NT2/D1 (cell line): ENCODE data around the gene CSGALNACT2.

Experiments
- DNase-seq: peaks from one replicate; pipeline ENCODE4 v3.0.0-alpha.2; 2011; ENCODE audit warnings: low read depth, low spot score
- H3K27me3 ChIP-seq: 2 replicates; pipeline ENCODE4 v1.6.0; 2011; ENCODE audit warnings: mild to moderate bottlenecking; ENCODE audit not compliant: insufficient read length, insufficient read depth
- H3K36me3 ChIP-seq: 2 replicates; pipeline ENCODE4 v1.6.1; 2011; ENCODE audit warnings: mild to moderate bottlenecking, low read length, mixed read lengths; ENCODE audit not compliant: insufficient read depth, insufficient read length
- H3K4me1 ChIP-seq: 2 replicates; pipeline ENCODE4 v1.5.1; 2011; ENCODE audit not compliant: insufficient read depth, insufficient read length
- H3K4me3 ChIP-seq: 2 replicates; pipeline ENCODE4 v1.5.1; 2011; ENCODE audit warnings: low read depth; ENCODE audit not compliant: insufficient read length
- H3K9ac ChIP-seq: 2 replicates; pipeline ENCODE4 v1.6.0; 2011; ENCODE audit warnings: low read depth; ENCODE audit not compliant: insufficient read length
- H3K9me3 ChIP-seq: 2 replicates; pipeline ENCODE4 v1.5.1; 2011; ENCODE audit warnings: mild to moderate bottlenecking, low read length; ENCODE audit not compliant: insufficient read depth
- SUZ12 ChIP-seq: IDR thresholded peaks from 2 replicates; pipeline ENCODE4 v1.6.1; 2011; ENCODE audit not compliant: insufficient read length, insufficient read depth; ENCODE audit errors: extremely low read depth
- YY1 ChIP-seq: IDR thresholded peaks from 2 replicates; pipeline ENCODE4 v1.6.1; 2011; ENCODE audit not compliant: insufficient read length, insufficient read depth
- ZNF274 ChIP-seq: IDR thresholded peaks from 2 replicates; pipeline ENCODE4 v1.6.1; 2011; ENCODE audit warnings: mild to moderate bottlenecking, low read depth, low read length

The CSGALNACT2 gene

GRCh38 chr10:43118631-43119415, 19.4 kb upstream of the CSGALNACT2 start:
- H3K9me3 ChIP-seq: no peaks in the 10 kb centered on the region
- no peaks in the 10 kb centered on the region for H3K27me3 ChIP-seq
- TF ChIP-seq SUZ12 (no peak), ZNF274 (no peak), YY1 (no peak)
- H3K4me1 ChIP-seq: peaks cover 2% of the 10 kb centered on the region
- no peak overlapping the region for H3K9ac ChIP-seq
- no peak for DNase-seq
- H3K4me3 ChIP-seq: no peak overlapping the region
- peaks cover 5% of the 10 kb centered on the region for H3K36me3 ChIP-seq

- Histone ChIP-seq H3K9ac (no peak overlapping the region), H3K4me3 (no peak overlapping the region), H3K9me3 (no peaks in the 10 kb centered on the region), H3K36me3 (peaks cover 7% of the 10 kb centered on the region), H3K4me1 (peaks cover 2% of the 10 kb centered on the region), H3K27me3 (no peaks in the 10 kb centered on the region)
- no peak for TF ChIP-seq YY1
- no peak for TF ChIP-seq SUZ12
- TF ChIP-seq ZNF274: no peak
- DNase-seq: no peak
Measured at GRCh38 chr10:43119416-43120115, 18.7 kb upstream of the CSGALNACT2 start.

- peaks cover 10% of the 10 kb centered on the region for H3K36me3 ChIP-seq
- TF ChIP-seq ZNF274: no peak
- TF ChIP-seq YY1: no peak
- TF ChIP-seq SUZ12: no peak
- H3K27me3 ChIP-seq: no peaks in the 10 kb centered on the region
- H3K4me3 ChIP-seq: no peak overlapping the region
- peaks cover 2% of the 10 kb centered on the region for H3K4me1 ChIP-seq
- DNase-seq: no peak
- H3K9me3 ChIP-seq: no peaks in the 10 kb centered on the region
- no peak overlapping the region for H3K9ac ChIP-seq
Measured at GRCh38 chr10:43120116-43120928, 17.9 kb upstream of the CSGALNACT2 start.

GRCh38 chr10:43120929-43121314, 17.3 kb upstream of the CSGALNACT2 start:
- peaks cover 15% of the 10 kb centered on the region for H3K36me3 ChIP-seq
- H3K27me3 ChIP-seq: no peaks in the 10 kb centered on the region
- DNase-seq: no peak
- H3K4me3 ChIP-seq: no peak overlapping the region
- no peak overlapping the region for H3K9ac ChIP-seq
- no peaks in the 10 kb centered on the region for H3K9me3 ChIP-seq
- peaks cover 2% of the 10 kb centered on the region for H3K4me1 ChIP-seq
- TF ChIP-seq SUZ12 (no peak), YY1 (no peak), ZNF274 (no peak)

- H3K9me3 ChIP-seq: no peaks in the 10 kb centered on the region
- no peak overlapping the region for H3K4me3 ChIP-seq
- peaks cover 15% of the 10 kb centered on the region for H3K36me3 ChIP-seq
- peaks cover 2% of the 10 kb centered on the region for H3K4me1 ChIP-seq
- no peak for DNase-seq
- H3K27me3 ChIP-seq: no peaks in the 10 kb centered on the region
- TF ChIP-seq SUZ12 (no peak), YY1 (no peak), ZNF274 (no peak)
- H3K9ac ChIP-seq: no peak overlapping the region
Measured at GRCh38 chr10:43121444-43121843, 16.8 kb upstream of the CSGALNACT2 start.

GRCh38 chr10:43122096-43122495, 16.1 kb upstream of the CSGALNACT2 start:
- DNase-seq: no peak
- Histone ChIP-seq H3K36me3 (peaks cover 17% of the 10 kb centered on the region), H3K9ac (no peak overlapping the region), H3K4me1 (peaks cover 2% of the 10 kb centered on the region), H3K9me3 (no peaks in the 10 kb centered on the region), H3K27me3 (no peaks in the 10 kb centered on the region), H3K4me3 (no peak overlapping the region)
- TF ChIP-seq SUZ12 (no peak), YY1 (no peak), ZNF274 (no peak)

- no peak for TF ChIP-seq YY1
- DNase-seq: no peak
- Histone ChIP-seq H3K27me3 (no peaks in the 10 kb centered on the region), H3K36me3 (peaks cover 18% of the 10 kb centered on the region), H3K9ac (no peak overlapping the region), H3K4me1 (peaks cover 2% of the 10 kb centered on the region), H3K4me3 (no peak overlapping the region), H3K9me3 (no peaks in the 10 kb centered on the region)
Measured at GRCh38 chr10:43122826-43123225, 15.4 kb upstream of the CSGALNACT2 start.
